CD4-positive, alpha-beta T cell treated with Interleukin-15 for 1 hour (primary cell): ENCODE measurements around the gene HSPBAP1.
"Not testable (repeated sequence)": the region's sequence is repeated elsewhere in the genome, so short reads cannot be mapped to it uniquely, and the experiment has no call there.

ENCODE experiments used
- DNase-seq: peaks from one replicate; pipeline ENCODE4 v3.0.0-alpha.2; 2020

Gene HSPBAP1

GRCh38 chr3:122730240-122730639, 63.4 kb downstream of the HSPBAP1 start:
- no peak for DNase-seq

DNA sequence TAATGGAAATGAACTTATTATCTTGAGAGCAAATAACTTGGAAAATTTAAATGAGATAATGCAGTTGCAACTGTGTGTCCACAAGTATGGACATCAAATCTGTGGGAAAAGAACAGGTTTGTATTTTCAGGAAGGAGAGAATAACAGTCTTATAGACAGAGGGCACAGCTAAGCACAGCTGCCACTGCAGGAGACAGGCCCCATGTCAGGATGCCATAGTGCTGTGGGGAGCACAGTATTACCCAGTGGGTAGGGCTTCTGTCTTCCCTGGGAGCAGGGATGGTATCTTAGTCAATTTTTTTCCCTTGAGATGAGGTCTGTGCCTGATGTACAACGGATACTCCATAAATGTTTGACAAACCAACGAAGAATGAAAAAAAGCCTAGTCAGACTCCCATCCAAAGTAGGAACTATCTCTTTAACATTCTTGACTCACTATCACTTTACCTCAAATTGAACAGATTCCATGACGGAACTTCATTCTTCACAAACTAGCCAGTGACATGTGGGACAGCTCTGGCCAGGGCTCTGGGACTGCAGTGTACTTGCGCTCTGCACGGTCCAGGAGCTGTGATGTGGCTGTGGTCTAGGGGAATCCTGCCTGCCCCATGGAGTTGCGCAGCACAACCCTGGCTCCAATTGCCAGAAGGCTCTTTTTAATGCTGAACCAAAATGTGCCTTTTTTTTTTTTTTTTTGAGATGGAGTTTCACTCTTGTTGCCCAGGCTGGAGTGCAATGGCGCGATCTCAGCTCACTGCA, 64.7 kb downstream of the HSPBAP1 start:
- no peak for DNase-seq

DNA sequence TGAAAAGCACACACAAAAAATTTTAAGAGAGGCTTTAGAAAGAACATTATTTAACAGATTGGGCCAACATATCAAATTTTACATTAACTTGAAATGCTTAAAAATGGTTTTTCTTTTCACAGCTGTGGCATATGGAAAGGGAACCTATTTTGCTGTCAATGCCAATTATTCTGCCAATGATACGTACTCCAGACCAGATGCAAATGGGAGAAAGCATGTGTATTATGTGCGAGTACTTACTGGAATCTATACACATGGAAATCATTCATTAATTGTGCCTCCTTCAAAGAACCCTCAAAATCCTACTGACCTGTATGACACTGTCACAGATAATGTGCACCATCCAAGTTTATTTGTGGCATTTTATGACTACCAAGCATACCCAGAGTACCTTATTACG, 65.4 kb downstream of the HSPBAP1 start:
- no peak for DNase-seq

DNA sequence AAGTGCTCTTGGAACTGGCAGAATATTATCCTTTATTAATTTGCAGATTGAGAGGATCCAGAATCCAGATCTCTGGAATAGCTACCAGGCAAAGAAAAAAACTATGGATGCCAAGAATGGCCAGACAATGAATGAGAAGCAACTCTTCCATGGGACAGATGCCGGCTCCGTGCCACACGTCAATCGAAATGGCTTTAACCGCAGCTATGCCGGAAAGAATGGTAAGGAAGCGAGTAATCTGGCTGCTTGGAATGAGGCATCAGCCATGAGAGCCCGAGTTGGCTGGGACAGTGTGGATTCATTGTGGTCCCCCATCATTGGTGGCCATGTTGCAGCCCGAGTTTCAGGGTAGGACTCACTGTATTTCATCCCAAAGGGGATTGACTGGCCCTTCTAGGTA, 65.9 kb downstream of the HSPBAP1 start:
- no peak for DNase-seq

- no peak for DNase-seq
Measured at GRCh38 chr3:122727294-122727693, 66.3 kb downstream of the HSPBAP1 start.

- no peak for DNase-seq
Measured at GRCh38 chr3:122725106-122725505, 68.5 kb downstream of the HSPBAP1 start.

DNA sequence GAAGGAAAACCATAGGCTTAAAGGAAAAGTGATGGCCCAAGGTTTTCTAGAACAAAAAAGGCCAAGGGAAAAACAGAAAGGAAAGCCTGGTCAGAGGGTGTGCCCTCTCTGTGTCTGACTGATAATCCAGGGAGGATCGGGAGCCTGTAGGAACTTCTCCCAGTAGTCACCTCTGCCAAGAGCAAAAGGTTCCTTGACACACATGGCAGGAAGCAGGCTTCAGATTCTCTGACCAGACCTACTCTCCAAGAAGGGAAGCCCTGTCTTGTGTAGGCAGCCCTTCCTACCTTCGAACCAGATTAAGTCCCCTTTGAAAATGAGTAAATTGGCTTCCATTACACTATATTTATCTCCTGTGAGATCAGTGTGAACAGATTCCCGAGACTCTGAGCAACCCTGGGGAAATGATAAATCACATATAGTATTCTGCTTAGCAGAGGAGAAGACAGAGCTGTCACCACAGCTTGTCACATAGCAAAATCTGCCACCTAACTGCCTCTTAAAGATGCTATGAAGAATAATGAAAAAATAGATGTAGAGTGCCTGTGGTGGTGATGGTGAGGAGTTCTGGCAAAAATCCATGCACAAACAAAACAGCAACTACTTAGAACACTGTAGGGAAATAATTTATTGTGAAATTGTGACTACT, 74.2 kb downstream of the HSPBAP1 start:
- no peak for DNase-seq

GRCh38 chr3:122716667-122717066, 77.0 kb downstream of the HSPBAP1 start:
- no peak for DNase-seq

DNA sequence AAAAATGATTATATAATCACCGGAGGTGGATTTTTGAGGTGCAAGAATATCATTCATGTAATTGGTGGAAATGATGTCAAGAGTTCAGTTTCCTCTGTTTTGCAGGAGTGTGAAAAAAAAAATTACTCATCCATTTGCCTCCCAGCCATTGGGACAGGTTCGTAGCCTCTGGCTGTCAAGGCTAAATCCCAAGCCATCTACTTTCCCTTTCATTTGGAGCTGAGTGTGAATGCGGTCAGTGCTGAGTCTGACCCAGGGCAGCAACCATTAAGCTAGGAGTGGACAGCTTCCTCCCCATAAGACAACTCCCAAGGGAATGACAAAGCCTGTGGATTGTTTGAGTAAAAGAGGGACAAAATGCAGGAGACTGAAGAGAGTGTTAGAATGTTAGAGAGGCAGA, 79.4 kb downstream of the HSPBAP1 start:
- no peak for DNase-seq

GRCh38 chr3:122710616-122711251, 82.9 kb downstream of the HSPBAP1 start:
- DNase-seq = not testable (repeated sequence)

DNA sequence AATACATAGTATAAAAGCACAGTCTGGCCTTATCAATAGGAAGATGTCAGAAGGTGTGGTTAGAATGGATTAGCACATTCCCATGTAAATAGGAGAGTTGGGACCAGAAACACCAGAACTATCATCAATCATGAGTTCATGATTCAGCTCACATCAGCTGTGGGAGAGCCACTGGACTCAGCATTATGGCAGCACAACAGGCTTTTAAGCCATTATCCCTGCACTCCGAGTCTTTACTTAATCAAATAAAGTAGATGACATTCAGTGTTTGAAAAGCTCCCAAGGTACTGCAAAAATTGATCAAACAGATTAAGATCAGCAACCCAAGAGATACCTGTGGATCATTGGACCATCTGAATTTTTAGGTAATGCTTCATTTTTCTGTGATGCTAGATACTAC, 88.3 kb downstream of the HSPBAP1 start:
- DNase-seq = no peak

GRCh38 chr3:122700193-122700592, 93.4 kb downstream of the HSPBAP1 start:
- no peak for DNase-seq

- peak; percentile 73 for DNase-seq
Measured at GRCh38 chr3:122697952-122698620, 95.5 kb downstream of the HSPBAP1 start.

GRCh38 chr3:122695927-122696561, 97.6 kb downstream of the HSPBAP1 start:
- DNase-seq = no peak

GRCh38 chr3:122694966-122695365, 98.7 kb downstream of the HSPBAP1 start:
- DNase-seq = peak; percentile 68

- DNase-seq = no peak
Measured at GRCh38 chr3:122692674-122693073, 101.0 kb downstream of the HSPBAP1 start.

DNA sequence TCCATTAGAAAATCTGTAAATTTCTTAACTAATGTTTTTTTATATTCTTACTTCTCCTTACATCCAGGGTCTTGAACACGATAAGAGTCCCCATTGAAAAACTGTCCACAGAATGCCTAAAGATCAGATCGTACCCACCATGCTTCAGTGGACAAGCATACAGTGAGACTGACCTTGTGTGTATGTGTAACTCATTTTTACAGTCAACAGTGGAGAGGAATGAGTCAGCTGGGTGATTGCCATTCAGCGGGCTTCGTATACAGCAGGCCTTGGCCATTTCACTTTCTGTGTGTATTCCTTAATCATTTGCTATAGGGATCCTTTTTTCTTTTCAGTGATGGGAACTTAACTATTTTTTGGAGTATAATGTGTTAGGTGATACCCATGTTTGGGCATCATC, 102.4 kb downstream of the HSPBAP1 start:
- no peak for DNase-seq

DNA sequence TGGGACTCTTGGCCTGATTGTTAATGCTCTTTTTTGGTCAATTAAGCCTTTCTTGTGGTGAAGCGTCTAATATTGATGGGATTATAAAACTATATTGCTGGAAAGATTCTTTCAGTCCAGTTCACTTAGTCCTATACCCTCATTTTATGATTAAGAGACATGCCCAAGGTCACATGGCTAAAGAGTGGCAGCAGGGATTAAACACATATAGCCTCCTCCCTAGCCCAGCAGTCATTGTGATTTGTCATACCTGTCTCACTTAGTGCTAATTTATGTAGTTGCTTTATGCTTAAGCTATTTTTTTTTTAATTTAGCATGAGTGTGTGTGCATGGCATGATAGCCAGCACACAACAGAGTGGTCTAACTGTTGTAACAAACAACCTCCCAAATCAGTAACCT, 103.5 kb downstream of the HSPBAP1 start:
- no peak for DNase-seq
